ENCODE data around the gene TMIE.
"Not testable (repeated sequence)": the region's sequence is repeated elsewhere in the genome, so short reads cannot be mapped to it uniquely, and the experiment has no call there.

Gene TMIE

DNA sequence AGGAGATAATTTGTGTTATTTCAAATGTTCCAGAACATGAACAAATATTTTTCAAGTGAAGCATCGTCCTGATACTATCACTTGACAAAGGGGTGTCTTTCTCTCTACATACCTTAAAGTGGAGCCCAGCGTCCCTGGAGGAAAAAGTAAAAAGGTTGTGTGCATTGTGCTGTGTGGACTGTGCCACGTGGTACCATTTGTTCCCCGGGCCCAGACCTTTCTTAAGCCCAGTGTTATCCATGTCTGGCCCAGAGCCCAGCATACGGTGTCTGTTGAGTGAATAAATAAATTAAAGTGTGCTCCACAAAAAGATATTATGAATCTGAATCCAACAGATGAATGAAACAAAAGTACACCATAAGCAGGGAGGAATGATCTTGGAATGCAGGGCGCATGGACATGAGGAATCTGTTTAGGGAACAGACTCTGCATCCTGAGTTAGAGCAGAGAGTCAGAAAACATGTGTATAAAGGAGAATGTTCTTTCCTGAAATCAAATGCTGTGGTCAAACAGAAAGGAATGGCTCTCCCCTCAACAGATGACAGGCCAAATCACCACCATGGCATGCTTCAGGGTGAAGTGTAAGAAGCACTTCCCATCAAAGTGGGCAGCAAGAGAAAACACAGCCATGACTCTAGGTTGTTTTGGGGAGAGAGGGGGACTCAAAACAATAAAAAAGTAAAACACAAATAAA lies 24.6 kb downstream of the TMIE start:
- no peaks in the 10 kb centered on the region for H3K4me1 Mint-ChIP-seq (ENCODE audit: low read depth)
- H3K9me3 Mint-ChIP-seq = no peaks in the 10 kb centered on the region
- peaks cover 24% of the 10 kb centered on the region for H3K27me3 Mint-ChIP-seq
- no peak overlapping the region for H3K27ac Mint-ChIP-seq
- no peak overlapping the region for H3K4me3 Mint-ChIP-seq
- intact Hi-C loops (cut with micrococcal nuclease) = no loop called here
- no peaks in the 10 kb centered on the region for H3K36me3 Mint-ChIP-seq (ENCODE audit: low read depth)

DNA sequence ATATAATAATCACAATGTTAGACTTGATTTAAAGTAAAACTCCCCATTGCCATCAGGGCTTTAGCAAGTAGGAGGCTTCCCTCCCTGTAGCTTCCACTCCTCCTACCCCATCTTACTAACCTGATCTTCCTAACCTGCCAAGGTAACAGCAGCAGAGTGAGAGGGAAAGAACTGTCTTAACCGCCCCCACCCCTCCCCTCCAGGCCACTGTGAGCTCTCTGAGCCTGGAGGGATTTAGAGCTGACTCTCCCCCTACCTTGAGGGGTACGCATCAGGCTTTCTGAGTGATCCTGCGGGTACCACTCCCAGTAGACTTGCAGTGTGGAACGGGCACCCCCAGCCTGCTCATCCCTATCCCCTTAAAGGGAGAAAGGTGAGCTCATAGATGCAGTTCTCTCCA lies 27.8 kb downstream of the TMIE start:
- H3K4me3 Mint-ChIP-seq = no peak overlapping the region
- H3K27ac Mint-ChIP-seq = no peak overlapping the region
- no peaks in the 10 kb centered on the region for H3K9me3 Mint-ChIP-seq
- H3K4me1 Mint-ChIP-seq (ENCODE audit: low read depth) = no peaks in the 10 kb centered on the region
- intact Hi-C loops (cut with micrococcal nuclease) = no loop called here
- H3K36me3 Mint-ChIP-seq (ENCODE audit: low read depth) = no peaks in the 10 kb centered on the region
- peaks cover 27% of the 10 kb centered on the region for H3K27me3 Mint-ChIP-seq

DNA sequence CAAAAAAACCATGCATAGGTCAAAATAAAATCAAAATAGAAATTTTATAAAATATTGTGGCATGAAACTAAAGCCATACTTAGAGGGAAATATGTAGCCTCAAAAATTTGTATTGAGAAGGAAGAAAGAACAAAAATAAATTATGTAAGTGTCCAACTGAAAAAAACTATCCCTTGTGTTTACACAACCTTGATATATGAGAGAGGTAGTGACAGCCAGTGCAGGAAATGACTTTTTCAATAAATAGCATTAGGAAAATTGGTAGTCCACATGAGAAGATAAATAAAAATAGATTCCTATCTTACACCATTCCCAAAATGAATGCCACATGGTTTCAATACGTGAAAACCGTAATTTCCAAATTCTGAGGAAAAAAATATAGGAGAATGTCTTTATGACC lies 29.6 kb downstream of the TMIE start:
- intact Hi-C loops (cut with micrococcal nuclease) = no loop called here
- Mint-ChIP-seq H3K9me3 (no peaks in the 10 kb centered on the region), H3K27ac (no peak overlapping the region), H3K4me1 (ENCODE audit: low read depth) (no peaks in the 10 kb centered on the region), H3K4me3 (no peak overlapping the region), H3K36me3 (ENCODE audit: low read depth) (no peaks in the 10 kb centered on the region), H3K27me3 (peaks cover 24% of the 10 kb centered on the region)

DNA sequence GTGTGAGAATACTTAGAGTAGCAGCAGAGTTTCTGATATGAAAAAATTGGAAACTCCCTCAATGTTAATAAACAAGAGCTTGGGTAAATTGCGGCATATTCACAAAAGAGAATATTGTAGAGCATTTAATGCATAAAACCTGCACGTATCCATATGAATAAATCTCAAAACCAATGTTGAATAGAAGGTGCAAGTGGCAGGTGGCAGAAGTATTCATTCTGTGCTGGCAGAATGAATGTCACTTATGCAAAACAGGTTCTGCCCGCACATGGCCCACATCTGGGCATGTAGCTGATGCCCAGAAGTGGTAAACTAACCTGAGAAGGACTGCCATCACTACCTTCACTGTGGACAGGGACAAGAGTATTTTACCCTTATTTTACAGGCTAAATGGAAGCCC lies 30.6 kb downstream of the TMIE start:
- H3K4me1 Mint-ChIP-seq (ENCODE audit: low read depth) = no peaks in the 10 kb centered on the region
- no peak overlapping the region for H3K27ac Mint-ChIP-seq
- no peak overlapping the region for H3K4me3 Mint-ChIP-seq
- intact Hi-C loops (cut with micrococcal nuclease) = no loop called here
- H3K27me3 Mint-ChIP-seq = peaks cover 18% of the 10 kb centered on the region
- H3K9me3 Mint-ChIP-seq = no peaks in the 10 kb centered on the region
- no peaks in the 10 kb centered on the region for H3K36me3 Mint-ChIP-seq (ENCODE audit: low read depth)

DNA sequence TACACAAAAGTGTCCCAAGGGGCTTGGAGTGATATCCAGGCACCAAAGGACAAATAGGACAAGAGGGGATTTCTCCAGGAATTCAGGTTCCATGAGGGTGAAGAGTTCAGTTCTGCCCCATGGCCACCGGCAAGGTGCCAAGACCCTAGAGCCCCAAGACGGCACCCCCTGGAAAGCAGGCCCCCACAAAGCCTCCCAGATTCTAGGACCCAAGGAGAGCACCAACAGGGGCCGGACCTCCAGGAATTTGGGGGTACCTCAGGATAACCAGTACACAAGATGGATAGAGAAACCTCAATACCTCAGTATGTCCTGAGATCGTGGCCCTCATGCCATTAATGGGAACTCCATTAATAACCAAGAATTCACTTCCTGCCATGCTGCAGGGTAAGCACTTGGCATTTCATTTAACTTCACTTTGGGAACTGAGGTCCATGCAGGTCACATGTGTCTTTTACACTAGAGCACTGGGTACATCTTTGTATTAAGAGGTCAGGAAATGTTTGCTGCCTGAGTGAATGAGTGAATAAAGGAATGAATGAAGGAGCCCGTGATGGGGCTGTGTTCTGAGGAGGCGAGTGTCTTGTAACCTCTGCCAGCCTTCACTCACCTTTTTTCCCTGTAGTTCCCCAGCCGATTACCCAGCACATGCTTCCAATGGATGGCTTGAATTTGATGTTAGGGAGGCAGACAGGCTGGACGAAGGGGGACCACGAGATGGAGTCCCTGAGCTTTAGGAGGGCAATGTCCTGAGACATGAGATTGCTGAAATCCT lies 32.0 kb downstream of the TMIE start:
- no peaks in the 10 kb centered on the region for H3K9me3 Mint-ChIP-seq
- no peak overlapping the region for H3K27ac Mint-ChIP-seq
- no peak overlapping the region for H3K4me3 Mint-ChIP-seq
- peaks cover 17% of the 10 kb centered on the region for H3K27me3 Mint-ChIP-seq
- no peaks in the 10 kb centered on the region for H3K4me1 Mint-ChIP-seq (ENCODE audit: low read depth)
- no peaks in the 10 kb centered on the region for H3K36me3 Mint-ChIP-seq (ENCODE audit: low read depth)
- intact Hi-C loops (cut with micrococcal nuclease) = no loop called here

DNA sequence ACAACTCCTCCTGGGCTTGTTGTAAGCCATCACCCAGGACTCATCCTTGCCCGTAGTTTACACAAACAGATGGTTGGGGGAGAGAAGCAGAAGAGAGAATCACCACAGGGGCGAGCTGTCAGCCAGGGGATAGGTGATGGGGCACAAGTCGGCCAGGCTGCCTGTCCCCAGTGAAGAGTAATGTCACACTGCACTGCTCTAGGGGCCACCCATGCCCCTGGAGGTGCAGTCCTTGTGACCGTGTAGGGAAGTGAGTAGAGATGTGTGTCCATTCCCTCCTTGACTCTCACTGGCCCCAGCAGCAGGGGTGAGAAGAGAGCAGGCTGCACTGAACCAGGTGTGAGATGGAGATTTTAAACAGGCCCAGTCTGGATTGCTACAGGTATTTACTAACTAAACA lies 33.6 kb downstream of the TMIE start:
- H3K36me3 Mint-ChIP-seq (ENCODE audit: low read depth) = no peaks in the 10 kb centered on the region
- no peaks in the 10 kb centered on the region for H3K9me3 Mint-ChIP-seq
- no peaks in the 10 kb centered on the region for H3K4me1 Mint-ChIP-seq (ENCODE audit: low read depth)
- no peak overlapping the region for H3K4me3 Mint-ChIP-seq
- peaks cover 13% of the 10 kb centered on the region for H3K27me3 Mint-ChIP-seq
- intact Hi-C loops (cut with micrococcal nuclease) = no loop called here
- no peak overlapping the region for H3K27ac Mint-ChIP-seq

DNA sequence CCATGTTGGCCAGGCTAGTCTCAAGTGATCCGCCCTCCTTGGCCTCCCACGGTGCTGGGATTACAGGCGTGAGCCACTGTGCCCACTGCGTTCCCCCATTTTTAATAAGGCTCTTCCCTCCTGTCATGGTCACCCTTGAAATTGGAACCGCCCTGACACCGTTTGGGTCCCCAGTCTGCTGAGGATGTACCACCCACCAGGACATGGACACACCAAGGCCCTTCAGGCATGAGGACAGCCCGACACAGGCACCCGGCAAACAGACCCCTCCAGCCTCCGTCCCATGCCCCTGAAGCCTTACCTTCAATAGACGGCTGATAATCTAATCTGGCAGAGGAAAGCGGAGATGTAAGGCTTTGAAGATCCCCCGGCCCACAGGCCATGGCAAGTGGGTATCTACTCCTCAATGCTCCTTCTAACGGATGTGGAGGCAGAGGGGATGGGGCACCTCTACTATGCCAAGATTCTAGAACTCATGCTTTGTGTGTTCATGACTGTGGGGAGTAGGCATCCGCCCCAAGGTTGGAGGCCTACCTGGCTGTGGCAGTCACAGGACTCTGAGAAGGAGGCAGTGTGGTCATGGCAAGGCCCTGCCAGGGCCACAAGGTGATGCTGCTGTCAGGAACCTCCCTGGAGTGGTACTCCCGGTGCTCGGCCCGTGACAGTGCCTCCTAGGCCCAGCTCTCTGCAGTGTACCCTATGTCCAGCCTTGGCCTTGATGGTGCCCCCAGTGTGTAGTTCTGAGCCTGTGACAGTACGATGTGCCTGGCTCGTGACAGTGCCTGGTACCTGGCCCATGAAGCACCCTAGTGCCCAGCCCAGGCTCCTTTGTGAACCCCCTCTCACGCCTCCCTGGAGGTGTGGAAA lies 35.0 kb downstream of the TMIE start:
- Mint-ChIP-seq H3K9me3 (no peaks in the 10 kb centered on the region), H3K36me3 (ENCODE audit: low read depth) (no peaks in the 10 kb centered on the region), H3K4me1 (ENCODE audit: low read depth) (no peaks in the 10 kb centered on the region), H3K27me3 (peaks cover 9% of the 10 kb centered on the region), H3K4me3 (no peak overlapping the region), H3K27ac (no peak overlapping the region)
- intact Hi-C loops (cut with micrococcal nuclease) = no loop called here

DNA sequence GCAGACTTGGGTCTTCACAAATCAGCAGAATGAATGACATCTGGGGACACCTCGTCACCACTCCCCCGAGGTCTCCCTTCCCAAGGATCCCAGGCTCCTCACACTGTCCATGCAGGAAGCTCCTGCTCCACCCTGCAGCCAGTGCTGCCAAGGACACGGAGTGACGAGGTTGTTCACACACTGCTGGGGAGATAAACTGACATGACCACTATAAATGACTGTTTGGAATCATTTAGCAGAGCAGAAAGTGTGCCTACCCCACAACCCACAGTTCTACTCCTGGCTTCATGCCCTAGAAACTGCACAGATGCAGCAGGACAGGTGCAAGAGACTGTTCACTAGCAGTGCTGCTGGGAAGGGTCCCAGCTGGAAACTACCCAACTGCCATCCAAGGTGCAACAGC lies 36.1 kb downstream of the TMIE start:
- intact Hi-C loops (cut with micrococcal nuclease) = no loop called here
- Mint-ChIP-seq H3K9me3 (no peaks in the 10 kb centered on the region), H3K27me3 (peaks cover 8% of the 10 kb centered on the region), H3K4me3 (no peak overlapping the region), H3K36me3 (ENCODE audit: low read depth) (no peaks in the 10 kb centered on the region), H3K27ac (no peak overlapping the region), H3K4me1 (ENCODE audit: low read depth) (no peaks in the 10 kb centered on the region)

DNA sequence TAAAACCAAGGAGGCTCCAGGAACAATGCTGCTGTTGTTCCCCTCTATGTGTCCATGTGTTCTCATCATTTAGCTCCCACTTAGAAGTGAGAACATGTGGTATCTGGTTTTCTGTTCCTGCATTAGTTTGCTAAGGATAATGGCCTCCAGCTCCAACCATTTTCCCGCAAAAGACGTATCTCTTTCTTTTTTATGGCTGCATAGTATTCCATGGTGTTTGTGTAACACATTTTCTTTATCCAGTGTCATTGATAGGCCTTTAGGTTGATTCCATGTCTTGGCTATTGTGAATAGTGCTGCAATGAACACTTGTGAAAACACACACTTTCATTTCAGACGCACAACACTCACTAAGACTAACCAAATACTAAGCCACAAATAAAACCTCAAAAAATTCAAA lies 38.4 kb downstream of the TMIE start:
- intact Hi-C loops (cut with micrococcal nuclease); H3K27me3 Mint-ChIP-seq; H3K4me3 Mint-ChIP-seq; H3K27ac Mint-ChIP-seq; H3K9me3 Mint-ChIP-seq; H3K4me1 Mint-ChIP-seq (ENCODE audit: low read depth); H3K36me3 Mint-ChIP-seq (ENCODE audit: low read depth): not testable (repeated sequence)

DNA sequence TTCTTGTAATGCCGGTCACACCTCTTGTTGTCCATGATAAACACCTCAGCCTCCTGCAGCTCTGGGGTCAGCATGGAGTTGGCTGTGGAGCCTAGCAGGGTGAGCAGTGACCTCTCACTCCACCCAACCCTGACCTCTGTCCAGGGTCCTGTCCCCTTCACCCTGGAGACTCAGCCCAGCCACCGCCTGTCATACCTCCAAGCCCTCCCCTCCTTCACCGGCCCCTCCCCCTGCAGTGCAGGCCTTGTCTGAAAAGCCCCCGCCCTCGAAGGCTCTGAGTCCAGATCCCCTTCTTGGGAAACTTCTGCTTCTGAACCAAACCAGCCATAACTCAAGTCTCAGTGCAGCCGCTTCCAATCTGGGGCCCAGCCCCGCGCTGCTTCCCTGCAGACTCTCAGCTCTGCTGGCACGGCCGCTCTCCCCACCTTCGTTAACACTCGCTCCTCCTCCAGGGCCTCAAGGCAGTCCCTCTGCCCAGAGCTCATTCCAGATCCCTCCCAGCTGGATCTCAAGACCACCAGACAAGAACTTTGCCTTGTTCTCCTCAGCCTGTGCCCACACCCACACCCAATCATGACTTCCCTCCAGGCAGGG lies 41.9 kb downstream of the TMIE start:
- Mint-ChIP-seq H3K27me3 (peaks cover 2% of the 10 kb centered on the region), H3K4me1 (ENCODE audit: low read depth) (no peaks in the 10 kb centered on the region), H3K4me3 (no peak overlapping the region), H3K9me3 (no peaks in the 10 kb centered on the region), H3K27ac (no peak overlapping the region), H3K36me3 (ENCODE audit: low read depth) (no peaks in the 10 kb centered on the region)
- intact Hi-C loops (cut with micrococcal nuclease) = no loop called here

DNA sequence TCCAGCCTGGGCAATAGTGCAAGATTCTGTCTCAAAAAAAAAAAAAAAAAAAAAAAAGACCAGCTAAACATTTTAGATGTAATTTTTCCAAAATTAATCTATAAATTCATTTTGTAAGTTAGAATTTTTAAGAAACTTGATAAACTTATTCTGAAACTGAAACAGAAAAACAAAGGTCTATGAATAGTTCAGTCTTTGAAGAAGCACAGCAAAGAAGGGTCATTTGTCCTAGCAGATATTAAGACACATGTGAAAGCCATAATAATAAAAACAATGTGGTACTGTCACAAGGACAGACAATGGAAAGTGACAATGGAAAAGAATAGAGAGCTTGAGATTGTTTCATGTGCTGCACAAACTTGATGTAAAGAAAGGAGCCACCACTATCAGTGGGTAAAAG lies 45.5 kb downstream of the TMIE start:
- no peaks in the 10 kb centered on the region for H3K4me1 Mint-ChIP-seq (ENCODE audit: low read depth)
- H3K9me3 Mint-ChIP-seq = no peaks in the 10 kb centered on the region
- no peaks in the 10 kb centered on the region for H3K27me3 Mint-ChIP-seq
- no peaks in the 10 kb centered on the region for H3K36me3 Mint-ChIP-seq (ENCODE audit: low read depth)
- no peak overlapping the region for H3K4me3 Mint-ChIP-seq
- intact Hi-C loops (cut with micrococcal nuclease) = no loop called here
- H3K27ac Mint-ChIP-seq = no peak overlapping the region

DNA sequence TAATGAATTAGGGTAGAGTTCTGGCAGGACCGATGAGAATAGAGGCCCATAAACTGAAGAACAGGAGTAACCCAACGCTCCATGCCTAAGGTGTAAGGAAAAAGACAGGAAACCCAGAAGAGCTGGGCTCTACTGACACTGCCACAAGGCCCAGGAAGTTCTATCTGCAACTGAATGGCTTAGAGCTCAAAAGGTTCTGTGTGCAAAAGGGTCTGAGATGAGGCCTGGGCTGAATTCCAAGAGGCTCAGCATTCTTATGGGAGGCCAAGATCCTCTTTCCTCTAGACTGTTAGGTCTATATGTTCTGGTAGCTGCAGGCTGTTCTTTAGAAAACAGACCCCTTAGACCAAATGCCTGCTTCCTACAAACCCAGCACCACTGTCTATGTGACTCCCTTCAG lies 47.0 kb downstream of the TMIE start:
- Mint-ChIP-seq H3K27me3 (no peaks in the 10 kb centered on the region), H3K9me3 (no peaks in the 10 kb centered on the region), H3K4me1 (ENCODE audit: low read depth) (no peaks in the 10 kb centered on the region), H3K27ac (no peak overlapping the region), H3K36me3 (ENCODE audit: low read depth) (no peaks in the 10 kb centered on the region), H3K4me3 (no peak overlapping the region)
- intact Hi-C loops (cut with micrococcal nuclease) = no loop called here

DNA sequence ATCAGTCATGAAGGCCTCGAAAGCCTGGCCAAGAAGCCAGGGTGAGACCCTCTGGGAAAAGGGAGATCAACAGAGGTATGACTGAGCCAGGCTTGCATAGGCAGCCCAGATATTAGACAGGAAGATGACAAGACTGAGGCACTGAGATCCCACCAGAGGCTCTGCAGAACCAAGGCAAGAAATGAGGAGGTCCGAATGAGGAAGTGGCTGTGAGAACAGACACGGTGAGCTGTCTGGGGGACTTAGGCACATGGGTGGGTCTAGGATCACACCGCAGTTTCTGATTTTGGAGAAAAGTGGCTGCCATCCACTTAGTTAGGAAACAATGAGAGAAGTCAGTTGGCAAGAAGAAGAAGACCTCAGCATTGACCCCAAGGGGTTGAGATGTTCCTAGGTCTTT lies 47.9 kb downstream of the TMIE start:
- no peaks in the 10 kb centered on the region for H3K27me3 Mint-ChIP-seq
- H3K4me1 Mint-ChIP-seq (ENCODE audit: low read depth) = no peaks in the 10 kb centered on the region
- no peak overlapping the region for H3K4me3 Mint-ChIP-seq
- no peaks in the 10 kb centered on the region for H3K36me3 Mint-ChIP-seq (ENCODE audit: low read depth)
- H3K9me3 Mint-ChIP-seq = no peaks in the 10 kb centered on the region
- H3K27ac Mint-ChIP-seq = no peak overlapping the region
- intact Hi-C loops (cut with micrococcal nuclease) = no loop called here

DNA sequence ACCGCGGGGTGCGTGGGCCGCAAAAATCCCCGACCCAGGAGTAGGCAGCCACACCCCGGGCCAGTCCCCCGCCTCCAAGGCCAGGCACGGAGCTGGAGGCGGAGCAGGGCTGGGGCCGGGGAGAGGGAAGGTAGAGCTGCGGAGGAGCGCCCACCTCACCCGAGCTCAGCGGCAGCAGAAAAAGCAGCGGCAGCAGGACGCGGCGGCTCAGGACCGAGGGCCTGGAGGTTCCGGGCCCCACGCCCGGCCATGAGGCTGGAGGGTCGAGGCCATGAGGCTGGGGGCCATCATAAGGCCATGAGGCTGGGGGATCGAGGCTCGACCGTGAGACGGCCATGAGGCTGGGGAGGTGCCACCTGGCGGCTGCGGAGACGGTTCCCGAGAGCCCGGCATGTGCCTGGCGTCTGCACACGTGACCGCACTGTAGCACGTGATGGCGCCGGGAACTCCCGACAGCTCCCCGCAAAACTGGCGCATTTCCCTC lies 49.4 kb downstream of the TMIE start:
- H3K27ac Mint-ChIP-seq = no peak overlapping the region
- no peaks in the 10 kb centered on the region for H3K4me1 Mint-ChIP-seq (ENCODE audit: low read depth)
- no peaks in the 10 kb centered on the region for H3K9me3 Mint-ChIP-seq
- intact Hi-C loops (cut with micrococcal nuclease) = no loop called here
- H3K27me3 Mint-ChIP-seq = no peaks in the 10 kb centered on the region
- H3K4me3 Mint-ChIP-seq = no peak overlapping the region
- H3K36me3 Mint-ChIP-seq (ENCODE audit: low read depth) = no peaks in the 10 kb centered on the region
